IPS-NIHi7 (cell line): ENCODE data around the gene NAPA.

Source experiments
- DNase-seq: peaks from one replicate; pipeline ENCODE4 v3.0.0; 2012; ENCODE audit warnings: mixed read lengths; ENCODE audit errors: extremely low spot score

Gene NAPA

GRCh38 chr19:47514869-47515588 is at the start of gene NAPA:
TSS of gene NAPA (minus strand) at chr19:47515063. CDS start at chr19:47514940, 123 bp downstream.
- peak; percentile 100 for DNase-seq

- no peak for DNase-seq
Observed at GRCh38 chr19:47564081-47564480, 49.2 kb upstream of the NAPA start.

GRCh38 chr19:47561440-47562057 is 46.7 kb upstream of the NAPA start:
- DNase-seq: no peak

GRCh38 chr19:47560999-47561398 is 46.1 kb upstream of the NAPA start:
- no peak for DNase-seq

- no peak for DNase-seq
Observed at GRCh38 chr19:47550129-47550528, 35.3 kb upstream of the NAPA start.

- no peak for DNase-seq
Observed at GRCh38 chr19:47549261-47549862, 34.5 kb upstream of the NAPA start.

- DNase-seq: no peak
Observed at GRCh38 chr19:47547199-47547598, 32.3 kb upstream of the NAPA start.

GRCh38 chr19:47545061-47545948 is 30.4 kb upstream of the NAPA start:
- no peak for DNase-seq

- no peak for DNase-seq
Observed at GRCh38 chr19:47544476-47544875, 29.6 kb upstream of the NAPA start.

GRCh38 chr19:47544075-47544474 is 29.2 kb upstream of the NAPA start:
- DNase-seq: no peak

GRCh38 chr19:47542030-47542475 is 27.2 kb upstream of the NAPA start:
- DNase-seq: no peak

GRCh38 chr19:47541518-47541917 is 26.7 kb upstream of the NAPA start:
- DNase-seq: no peak

- DNase-seq: peak; percentile 64
Observed at GRCh38 chr19:47540748-47541147, 25.9 kb upstream of the NAPA start.

GRCh38 chr19:47539747-47540311 is 25.0 kb upstream of the NAPA start:
- no peak for DNase-seq

GRCh38 chr19:47538812-47539211 is 23.9 kb upstream of the NAPA start:
- DNase-seq: no peak

GRCh38 chr19:47537493-47537892 is 22.6 kb upstream of the NAPA start:
- no peak for DNase-seq

GRCh38 chr19:47534628-47535027 is 19.8 kb upstream of the NAPA start:
- no peak for DNase-seq

GRCh38 chr19:47531640-47532387 is 17.0 kb upstream of the NAPA start:
- DNase-seq: no peak

GRCh38 chr19:47529018-47529742 is 14.3 kb upstream of the NAPA start:
- DNase-seq: no peak

GRCh38 chr19:47526798-47527197 is 11.9 kb upstream of the NAPA start:
- no peak for DNase-seq
